ENCODE data around the gene CPNE2.

- TF ChIP-seq CTCF (IDR thresholded peaks at IDR 0.05), result no peak
- no peak for TF ChIP-seq POLR2AphosphoS5 (IDR thresholded peaks at IDR 0.05)
- no peak for TF ChIP-seq EP300 (IDR thresholded peaks at IDR 0.05)
Measured at GRCh38 chr16:57081744-57082143, 10.6 kb upstream of the CPNE2 start.

Data from upper lobe of left lung (tissue), 4 donors.